HK-2 (cell line): ENCODE measurements around the gene PHRF1.
A peak's percentile ranks its signal among the peaks of the same experiment; 100 is the strongest.

Experiments
- DNase-seq: peaks from one replicate; pipeline ENCODE4 v3.0.0-alpha.2; 2018; ENCODE audit not compliant: unreplicated experiment

PHRF1 gene

DNA sequence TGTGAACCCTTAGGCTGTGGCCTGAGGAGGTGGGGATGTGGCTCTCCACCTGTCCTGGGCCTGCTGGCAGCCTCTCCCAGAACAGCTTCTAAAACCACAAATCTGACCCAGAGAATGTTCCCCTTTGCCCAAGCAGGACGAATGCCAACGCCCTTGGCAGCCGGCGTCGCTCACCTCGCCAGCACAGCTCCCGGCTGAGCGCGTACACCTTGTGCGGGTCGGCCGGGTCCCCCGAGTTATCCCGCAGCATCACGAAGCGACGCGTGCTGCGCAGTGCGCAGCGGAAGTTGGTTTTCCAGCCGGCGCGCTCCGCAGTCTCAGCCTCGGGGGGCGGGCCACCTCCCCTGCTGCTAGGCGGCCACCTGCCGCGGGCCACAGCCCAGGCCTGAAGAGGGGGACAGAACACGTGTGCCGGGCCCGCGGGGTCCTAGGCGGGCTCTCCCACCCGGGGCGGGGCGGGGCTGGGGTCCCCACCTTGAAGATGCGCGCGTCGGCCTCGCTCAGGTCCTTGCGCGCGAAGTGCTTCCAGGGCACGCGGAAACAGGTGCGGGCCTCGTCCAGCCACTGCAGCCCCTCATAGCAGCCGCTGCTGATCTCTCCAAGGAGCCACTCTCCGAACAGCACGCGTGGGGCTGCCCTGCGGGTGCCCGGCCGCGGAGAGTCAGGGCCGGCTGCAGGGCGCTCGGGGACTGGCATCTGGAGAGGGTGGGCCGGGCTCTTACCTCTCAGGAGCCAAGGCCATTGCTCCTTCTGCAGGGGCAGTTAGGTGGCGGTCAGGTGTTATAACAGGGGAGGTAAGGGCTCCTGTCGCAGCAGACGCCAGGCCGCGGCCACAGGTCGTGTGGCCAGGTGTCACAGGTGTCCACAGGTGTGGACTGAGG, 38.6 kb downstream of the PHRF1 start:
- DNase-seq: no peak

DNA sequence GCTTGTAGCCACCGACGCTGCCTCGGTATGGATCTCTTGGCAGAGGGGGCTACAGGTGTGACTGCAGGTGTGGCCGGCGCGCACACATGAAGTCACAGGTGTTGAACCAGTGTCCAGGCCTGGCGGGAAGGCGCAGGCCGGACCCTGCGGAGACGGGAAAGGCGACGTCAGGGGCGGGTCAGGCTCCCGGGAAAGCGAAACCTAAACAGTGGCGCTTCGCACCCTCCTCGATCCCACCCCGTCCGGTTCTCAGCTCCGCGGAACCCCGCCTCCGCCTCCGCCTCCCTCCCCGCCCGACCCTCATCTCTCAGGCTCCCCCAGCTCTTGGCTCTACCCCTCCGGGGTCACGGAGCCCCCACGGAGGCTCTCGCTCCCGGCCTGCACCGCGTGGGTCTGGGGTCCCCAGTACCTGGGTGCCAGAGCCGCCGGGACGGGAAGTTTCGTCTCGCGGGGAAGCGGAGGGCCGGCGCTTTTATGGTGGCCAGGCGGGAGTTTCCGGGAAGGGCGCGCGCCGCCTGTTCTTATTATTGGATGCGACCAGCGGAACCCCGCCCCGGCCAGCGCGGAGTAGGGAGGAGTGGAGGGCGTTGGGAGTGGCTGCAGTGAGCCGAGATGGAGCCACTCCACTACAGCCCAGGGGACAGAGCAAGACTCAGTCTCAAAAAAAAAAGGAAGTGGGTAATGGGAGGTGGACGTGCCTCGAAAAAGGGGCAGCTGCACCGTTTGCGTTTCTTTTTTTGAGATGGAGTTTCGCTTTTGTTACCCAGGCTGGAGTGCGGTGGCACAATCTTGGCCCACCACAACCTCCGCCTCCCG, 39.4 kb downstream of the PHRF1 start, which contains the start of gene IRF7:
TSS of gene IRF7 (minus strand) at position 447 of the 816 bp plus-strand sequence. CDS start 586 bp downstream, outside the sequence.
- DNase-seq: peak; percentile 90

DNA sequence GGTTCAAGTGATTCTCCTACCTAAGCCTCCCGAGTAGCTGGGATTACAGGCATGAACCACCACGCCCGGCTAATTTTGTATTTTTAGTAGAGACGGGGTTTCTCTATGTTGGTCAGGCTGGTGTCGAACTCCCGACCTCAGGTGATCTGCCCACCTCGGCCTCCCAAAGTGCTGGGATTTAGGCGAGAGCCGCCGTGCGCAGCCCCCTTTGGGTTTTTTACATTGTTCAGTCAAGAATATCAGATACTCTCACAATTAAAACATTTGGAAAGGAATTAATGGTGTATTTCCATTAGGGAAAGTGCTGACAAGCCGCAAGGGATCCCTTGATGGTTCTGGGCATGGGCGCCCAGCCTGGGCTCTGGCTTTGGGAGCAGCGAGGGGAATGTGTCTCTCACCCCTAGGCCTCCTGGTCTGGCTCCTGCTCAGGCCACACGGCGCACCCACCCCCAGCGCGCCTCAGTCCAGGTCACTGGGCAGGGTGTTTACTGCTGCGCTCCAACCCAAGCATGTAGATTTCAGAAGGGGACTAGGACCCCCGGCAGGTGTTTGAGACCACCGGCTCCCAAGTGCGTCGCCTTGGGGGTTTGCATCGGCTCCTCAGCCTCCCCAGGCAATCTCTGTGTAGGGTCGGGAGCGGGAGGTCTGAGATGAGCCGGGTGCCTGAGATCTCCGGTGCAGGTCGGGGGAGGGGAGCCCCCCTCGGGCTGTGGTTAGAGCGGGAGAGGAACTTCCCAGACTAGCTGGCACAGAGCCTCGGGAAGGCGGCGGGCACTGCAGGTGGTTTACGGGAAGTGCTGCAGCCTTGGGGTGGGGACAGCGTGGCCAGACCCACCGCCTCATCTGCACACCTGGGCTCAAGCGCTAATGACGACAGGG, 40.3 kb downstream of the PHRF1 start:
- DNase-seq: no peak

GRCh38 chr11:617199-617911, 41.1 kb downstream of the PHRF1 start:
- DNase-seq: no peak

- DNase-seq: no peak
These were observed 41.8 kb downstream of the PHRF1 start for GRCh38 chr11:617912-618682.

DNA sequence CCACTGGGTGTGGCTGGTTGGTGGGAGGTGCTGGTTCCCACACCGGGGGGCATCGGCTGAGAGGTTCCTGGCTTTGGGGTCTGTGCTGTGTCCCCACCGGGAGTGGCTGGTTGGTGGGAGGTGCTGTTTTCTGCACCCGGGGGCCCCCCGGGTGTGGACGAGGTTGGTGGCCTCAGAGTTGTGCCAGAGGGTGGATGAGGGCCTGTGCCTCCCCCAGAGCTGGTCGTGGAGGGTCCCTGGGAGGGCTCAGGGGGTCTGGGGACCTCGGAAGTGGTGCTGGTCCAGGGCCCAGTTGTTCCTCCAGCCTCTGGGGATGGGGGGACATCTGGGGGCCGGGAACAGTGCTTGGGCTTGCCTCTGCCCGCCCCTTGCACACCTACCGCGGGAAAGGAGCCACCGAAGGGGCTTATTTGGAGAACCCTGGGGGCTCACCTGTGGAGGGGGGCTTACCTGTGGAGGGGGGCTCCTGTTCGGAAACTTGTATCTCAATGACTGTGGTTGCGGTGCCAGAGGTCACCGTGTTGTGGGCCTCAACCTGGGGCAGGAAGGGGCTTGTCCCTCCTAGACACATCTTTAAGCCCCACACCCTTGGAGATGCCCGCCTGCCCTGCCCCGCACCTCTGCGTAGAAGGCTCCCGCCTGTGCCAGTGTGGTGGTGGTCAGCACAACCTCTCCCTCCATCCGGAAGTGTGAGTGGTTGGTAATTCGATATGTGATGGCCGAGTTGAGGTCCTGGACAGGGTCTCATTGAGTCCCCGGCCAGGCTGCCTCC, 42.8 kb downstream of the PHRF1 start:
- no peak for DNase-seq

DNA sequence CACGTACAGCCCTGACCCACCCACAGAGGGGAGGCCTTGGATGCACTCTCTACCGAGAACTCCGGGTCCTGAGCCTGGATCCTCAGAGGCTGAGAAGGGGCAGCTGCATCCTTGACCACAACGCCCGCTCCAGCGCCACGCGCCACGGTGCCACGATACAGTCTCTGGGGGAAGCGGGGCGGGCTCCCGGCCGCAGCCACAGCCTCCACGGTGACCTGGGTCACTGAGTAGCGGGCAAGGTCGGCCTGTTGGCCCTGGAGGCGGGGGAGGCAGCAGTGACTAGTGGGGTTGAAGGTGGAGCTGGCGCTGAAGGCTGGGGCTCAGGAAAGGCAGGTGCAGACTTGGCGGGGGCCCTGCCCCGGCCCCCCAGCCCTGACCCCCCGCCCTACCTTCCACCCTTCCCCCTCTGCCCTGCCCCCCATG, 43.4 kb downstream of the PHRF1 start:
- no peak for DNase-seq

- no peak for DNase-seq
These were observed 43.9 kb downstream of the PHRF1 start for GRCh38 chr11:620201-620600.

- no peak for DNase-seq
These were observed 44.9 kb downstream of the PHRF1 start for GRCh38 chr11:620935-621814.

DNA sequence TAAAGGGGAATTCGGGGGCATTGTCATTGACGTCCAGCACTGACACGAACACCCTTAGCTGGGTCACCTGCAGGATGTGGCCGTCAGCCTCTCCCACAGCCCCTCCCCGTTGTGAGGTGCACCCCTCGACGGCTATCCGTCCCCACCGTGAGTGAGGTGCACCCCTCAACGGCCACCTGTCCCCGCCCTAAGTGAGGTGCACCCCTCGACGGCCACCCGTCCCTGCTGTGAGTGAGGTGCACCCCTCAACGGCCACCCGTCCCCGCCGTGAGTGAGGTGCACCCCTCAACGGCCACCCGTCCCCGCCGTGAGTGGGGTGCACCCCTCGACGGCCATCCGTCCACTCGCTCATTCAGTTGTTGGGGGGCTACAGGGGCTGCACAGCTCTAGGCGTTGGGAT, 45.6 kb downstream of the PHRF1 start:
- no peak for DNase-seq

DNA sequence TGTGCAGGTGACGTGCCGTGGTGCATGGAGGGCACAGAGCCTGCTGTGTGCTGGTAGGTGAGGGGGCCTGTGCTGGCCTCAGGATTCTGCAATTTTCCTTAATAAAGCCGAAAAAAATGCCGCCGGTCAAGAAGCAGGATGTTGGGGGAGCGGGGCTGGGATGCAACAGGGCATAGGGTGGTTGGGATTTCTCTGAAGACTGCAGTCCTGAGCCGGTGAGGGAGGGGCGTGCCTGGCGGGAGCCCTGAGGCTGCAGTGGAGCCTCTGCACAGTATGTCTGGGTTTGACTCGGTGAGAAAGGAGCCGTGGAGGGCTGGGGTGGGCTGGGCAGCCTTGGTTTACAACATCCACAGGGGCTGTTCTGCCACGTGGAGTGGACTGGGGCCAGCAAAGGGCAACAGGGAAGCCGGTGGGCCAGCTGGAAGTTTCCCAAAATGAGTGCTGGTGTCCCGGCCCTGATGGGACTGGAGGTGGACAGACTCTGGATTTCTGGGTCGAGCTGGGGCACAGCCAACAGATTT, 47.1 kb downstream of the PHRF1 start:
- no peak for DNase-seq

GRCh38 chr11:623999-624704, 47.9 kb downstream of the PHRF1 start:
- no peak for DNase-seq

- DNase-seq: no peak
These were observed 48.7 kb downstream of the PHRF1 start, which contains the start of gene CDHR5 for GRCh38 chr11:624705-625635. Gene CDHR5, minus strand, starts transcription at chr11:624955. Its CDS starts 53 bp downstream, at chr11:624902.

GRCh38 chr11:625636-626268, 49.5 kb downstream of the PHRF1 start:
- DNase-seq: no peak

GRCh38 chr11:626475-627307, 50.4 kb downstream of the PHRF1 start, which contains the start of gene SCT:
Gene SCT, minus strand, starts transcription at chr11:627181. Its CDS starts 38 bp downstream, at chr11:627143.
- no peak for DNase-seq
